GM12878 (cell line): Measurements from ENCODE around the gene JAG2. TPM values are rescaled to one million over a fixed set of nuclear protein-coding genes. Genes with fewer than 3 reads are reported as not detected.

Experiments
- ATAC-seq: fragments of 200-7000 bp; cut with Tn5 transposase; 3 replicates; pipeline ENCODE4 v1.9.1; 2020; ENCODE audit warnings: mild to moderate bottlenecking, moderate library complexity
- BruUV-seq: library from RNA; stranded (reverse); fragments of 400-500 nt; replicated peaks from 2 replicates; lab custom pipeline; 2021; lab: Mats Ljungman, UMichigan
- CTCF ChIA-PET: fragments of 300-600 bp; sonication (Branson Sonifier 250); formaldehyde crosslinking; extraction: SDS; loops from one replicate; lab custom pipeline; 2021; ENCODE audit warnings: inconsistent platforms; lab: Yijun Ruan, JAX
- POLR2A ChIA-PET: fragments of 350-600 bp; formaldehyde crosslinking; extraction: SDS; loops from one replicate; lab custom pipeline; 2021; ENCODE audit warnings: inconsistent platforms; lab: Charles Lee
- RAD21 ChIA-PET: fragments of 300-600 bp; sonication (Branson Sonifier 250); formaldehyde crosslinking; loops from one replicate; lab custom pipeline; 2023; ENCODE audit warnings: antibody characterized with exemption; ENCODE audit not compliant: unreplicated experiment; lab: Charles Lee
- SMC1A ChIA-PET: fragments of 300-600 bp; sonication (Branson Sonifier 250); formaldehyde crosslinking; loops from one replicate; lab custom pipeline; 2023; ENCODE audit not compliant: unreplicated experiment, uncharacterized antibody; lab: Charles Lee
- DNase-seq: peaks from one replicate; pipeline ENCODE4 v3.0.0-alpha.2; 2011; ENCODE audit warnings: low read depth, low spot score
- FAIRE-seq: peaks from 3 replicates; lab custom pipeline; 2011; peaks lifted over from hg19 to GRCh38; lab: Jason Lieb, UNC
- H2AFZ ChIP-seq: 2 replicates; pipeline ENCODE4 v1.6.0; 2011; ENCODE audit warnings: low read depth, low read length, control low read depth; ENCODE audit not compliant: control insufficient read depth
- H3K27ac ChIP-seq: 2 replicates; pipeline ENCODE4 v1.5.1; 2011; ENCODE audit warnings: control low read depth; ENCODE audit not compliant: control insufficient read depth, insufficient read depth
- H3K27me3 ChIP-seq, 2 experiments: replicated peaks in 1 of 2; 2 replicates each; pipeline versions ENCODE4 v1.6.0 to v1.6.1; 2011; ENCODE audit warnings: low read length in 1 of 2; ENCODE audit not compliant: control insufficient read depth in 2 of 2, insufficient read depth in 2 of 2
- H3K36me3 ChIP-seq, 2 experiments: 2 replicates each; pipeline ENCODE4 v1.5.1; 2011; ENCODE audit warnings: low read length in 1 of 2; ENCODE audit not compliant: control insufficient read depth in 2 of 2, insufficient read depth in 2 of 2
- H3K4me1 ChIP-seq: 2 replicates; pipeline ENCODE4 v1.6.1; 2011; ENCODE audit warnings: mild to moderate bottlenecking, low read length, moderate library complexity, mixed read lengths; ENCODE audit not compliant: control insufficient read depth, insufficient read depth
- H3K4me2 ChIP-seq: 2 replicates; pipeline ENCODE4 v1.6.0; 2011; ENCODE audit warnings: control low read depth; ENCODE audit not compliant: control insufficient read depth, insufficient read depth
- H3K4me3 ChIP-seq: fragments of 200-600 bp; sonication (generic); 2 replicates; pipeline ENCODE4 v1.5.1; 2016
- H3K79me2 ChIP-seq: 2 replicates; pipeline ENCODE4 v1.6.0; 2011; ENCODE audit warnings: low read length; ENCODE audit not compliant: control insufficient read depth, insufficient read depth
- H3K9ac ChIP-seq: 2 replicates; pipeline ENCODE4 v1.8.0; 2011; ENCODE audit warnings: low read length, control low read depth, mixed read lengths; ENCODE audit not compliant: control insufficient read depth, insufficient read depth
- H3K9me3 ChIP-seq: replicated peaks from 3 replicates; pipeline ENCODE4 v1.5.1; 2011; ENCODE audit warnings: mild to moderate bottlenecking, low read length; ENCODE audit not compliant: control insufficient read depth, insufficient read depth
- H4K20me1 ChIP-seq: 2 replicates; pipeline ENCODE4 v1.6.0; 2011; ENCODE audit not compliant: control insufficient read depth, insufficient read depth
- BACH1 ChIP-seq: fragments of 450-650 bp; IDR thresholded peaks from 2 replicates; pipeline ENCODE4 v1.6.1; 2017; ENCODE audit warnings: mild to moderate bottlenecking, borderline replicate concordance
- BHLHE40 ChIP-seq, 2 experiments: fragments of 450-650 bp in 1 of 2; IDR thresholded peaks; 2 replicates each; pipeline ENCODE4 v1.6.1; 2011 to 2017; ENCODE audit warnings: low read depth in 2 of 2, borderline replicate concordance in 1 of 2, improper control_type of control experiment in 1 of 2, low read length in 1 of 2, mild to moderate bottlenecking in 1 of 2
- CBX3 ChIP-seq: fragments of 200-600 bp; sonication (generic); IDR thresholded peaks from 2 replicates; pipeline ENCODE4 v1.6.1; 2016; ENCODE audit warnings: low read depth, borderline replicate concordance
- CEBPB ChIP-seq, 2 experiments: fragments of 150-350 bp in 1 of 2; IDR thresholded peaks; 2 replicates each; pipeline ENCODE4 v1.6.1; 2012 to 2014; ENCODE audit warnings: low read depth in 2 of 2, low read length in 2 of 2, borderline replicate concordance in 1 of 2, inconsistent platforms in 1 of 2
- DPF2 ChIP-seq: fragments of 450-650 bp; IDR thresholded peaks from 2 replicates; pipeline ENCODE4 v1.6.1; 2017; ENCODE audit warnings: mild to moderate bottlenecking
- IRF4 ChIP-seq: IDR thresholded peaks from 2 replicates; pipeline ENCODE4 v1.6.1; 2011; ENCODE audit warnings: low read depth, low read length
- JUNB ChIP-seq: IDR thresholded peaks from 2 replicates; pipeline ENCODE4 v1.6.1; 2016; ENCODE audit warnings: antibody characterized with exemption, mild to moderate bottlenecking
- MTA3 ChIP-seq: IDR thresholded peaks from 2 replicates; pipeline ENCODE4 v1.6.1; 2012; ENCODE audit warnings: low read length, inconsistent platforms, borderline replicate concordance
- NR2C1 ChIP-seq: fragments of 450-650 bp; IDR thresholded peaks from 2 replicates; pipeline ENCODE4 v1.6.1; 2017; ENCODE audit warnings: antibody characterized with exemption, mild to moderate bottlenecking, moderate library complexity
- RCOR1 ChIP-seq: conservative IDR thresholded peaks from 2 replicates; pipeline ENCODE4 v1.6.1; 2012; ENCODE audit warnings: low read depth, low read length, improper control_type of control experiment
- RELA ChIP-seq: fragments of 450-650 bp; IDR thresholded peaks from 2 replicates; pipeline ENCODE4 v1.8.0; 2014; ENCODE audit warnings: borderline replicate concordance; ENCODE audit not compliant: partially characterized antibody
- TBL1XR1 ChIP-seq: IDR thresholded peaks from 2 replicates; pipeline ENCODE4 v1.6.1; 2012; ENCODE audit warnings: low read depth, low read length, improper control_type of control experiment
- WGBS: methylation state at CpG from one replicate; pipeline ENCODE4 v1.1.6; 2016; ENCODE audit warnings: low lambda C conversion rate; ENCODE audit not compliant: insufficient replicate concordance, insufficient coverage; ENCODE audit errors: missing lambda C conversion rate; 5-methylcytosine and 5-hydroxymethylcytosine counted together
- in situ Hi-C: fragments of 300-500 bp; cut with MboI; formaldehyde crosslinking; loops from 9 replicates; pipeline ENCODE4 v1.14.3; 2018; ENCODE audit warnings: mixed read lengths
- intact Hi-C: fragments of 100-400 bp; cut with micrococcal nuclease; formaldehyde crosslinking; loops from one replicate; pipeline ENCODE4 v1.14.2; 2022; ENCODE audit not compliant: unreplicated experiment
- polyA plus RNA-seq, 11 experiments: library from polyadenylated mRNA; depleted of rRNA in 4 of 11; unstranded in 6 of 11; stranded (reverse) in 5 of 11; fragments of >200 nt; fragmentation: Nextera tagmentation in 4 of 11; fragmentation: Illumina TruSeq in 1 of 11; extraction: Ambion mirVana in 4 of 11; extraction: Trizol in 1 of 11; gene quantifications; 1 replicate in 1 of 11; 2 replicates in 10 of 11; pipeline versions ENCODE4 v1.2.1 to v1.2.3, GENCODE V29; 2011 to 2016; ENCODE audit warnings: inconsistent platforms in 2 of 11, missing spikeins in 2 of 11, low read depth in 1 of 11
- total RNA-seq, 4 experiments: library from RNA; depleted of rRNA in 3 of 4; stranded (reverse); fragments of >200 nt in 3 of 4; fragmentation: Illumina TruSeq in 1 of 4; extraction: Trizol in 1 of 4; gene quantifications; 2 replicates each; pipeline versions ENCODE4 v1.2.1 to v1.2.3, GENCODE V29; 2013 to 2021
- TF ChIP-seq, protein P1 (sequence below): IDR thresholded peaks from 2 replicates; pipeline ENCODE4 v1.6.1; 2011; ENCODE audit warnings: borderline replicate concordance, low read depth, mild to moderate bottlenecking, moderate library complexity, low read length; ENCODE audit not compliant: insufficient read depth, poor library complexity, severe bottlenecking
- TF ChIP-seq, protein P2 (sequence below): IDR thresholded peaks from 2 replicates; pipeline ENCODE4 v1.6.1; 2011; ENCODE audit warnings: low read depth, low read length, improper control_type of control experiment, borderline replicate concordance

Gene JAG2
- total and polyA plus RNA-seq, 10 of the 15 experiments (the other 5 are each of a cell fraction or from before 2014, with no cell fraction given): 0.04 to 0.14 (median 0.06) TPM; not detected in 5

DNA sequence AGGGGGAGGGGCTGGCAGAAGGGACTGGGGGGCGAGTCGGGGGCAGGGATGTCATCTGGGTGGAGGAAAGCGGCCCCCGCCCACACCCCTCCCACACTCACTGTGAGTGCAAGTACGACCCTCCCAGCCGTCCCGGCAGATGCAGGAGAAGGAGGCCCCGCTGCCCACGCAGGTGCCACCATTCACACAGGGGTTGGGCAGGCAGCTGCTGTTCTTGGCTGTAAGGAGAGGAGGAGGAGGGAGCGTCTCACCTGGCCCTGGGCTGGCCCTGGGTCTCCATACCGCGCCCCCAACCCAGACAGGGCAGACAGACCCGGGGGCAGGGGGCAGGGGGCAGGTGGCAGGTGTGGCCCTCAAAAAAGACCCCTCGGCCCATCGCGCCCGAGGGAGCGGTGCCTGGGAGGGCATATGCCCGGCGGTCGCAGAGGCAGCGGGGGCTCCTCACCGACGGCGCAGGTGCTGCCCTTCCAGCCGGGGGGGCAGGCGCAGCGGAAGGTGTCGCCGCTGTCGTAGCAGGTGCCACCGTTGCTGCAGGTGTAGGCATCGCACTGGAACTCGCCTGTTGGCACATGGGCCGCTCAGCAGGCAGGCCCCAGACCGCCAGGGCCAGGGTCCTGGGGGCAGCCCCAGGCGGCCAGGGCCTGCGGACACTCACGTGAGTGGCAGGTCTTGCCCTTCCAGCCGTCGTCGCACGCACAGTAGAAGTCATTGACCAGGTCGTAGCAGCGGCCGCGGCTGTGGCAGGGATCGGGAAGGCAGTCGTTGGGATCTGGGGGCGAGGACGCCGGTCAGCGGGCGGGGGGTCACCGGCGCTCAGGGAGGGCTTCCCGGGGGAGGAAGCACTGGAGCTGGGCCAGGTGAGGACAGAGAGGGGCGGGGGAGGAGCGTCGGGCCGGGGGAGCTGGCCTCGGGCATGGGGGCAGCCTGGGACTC is 20.6 kb downstream of the JAG2 start:
- ChIA-PET CTCF (no interaction called here), SMC1A (no interaction called here), POLR2A (no interaction called here), RAD21 (no interaction called here)
- Histone ChIP-seq H3K27ac (no peak overlapping the region), H3K4me3 (no peak overlapping the region), H3K9ac (no peak overlapping the region), H3K36me3 (no peaks in the 10 kb centered on the region), H3K9me3 (no peaks in the 10 kb centered on the region), H4K20me1 (no peaks in the 10 kb centered on the region), H3K4me1 (no peaks in the 10 kb centered on the region), H3K27me3 (no peaks in the 10 kb centered on the region), H2AFZ (no peak overlapping the region), H3K4me2 (no peak overlapping the region), H3K79me2 (no peaks in the 10 kb centered on the region)
- no peak for ATAC-seq
- in situ Hi-C loops (no loop called here), intact Hi-C loops (no loop called here)
- FAIRE-seq: no peak
- TF ChIP-seq RCOR1: no peak
- TF ChIP-seq JUNB: no peak
- TF ChIP-seq, protein P1, sequence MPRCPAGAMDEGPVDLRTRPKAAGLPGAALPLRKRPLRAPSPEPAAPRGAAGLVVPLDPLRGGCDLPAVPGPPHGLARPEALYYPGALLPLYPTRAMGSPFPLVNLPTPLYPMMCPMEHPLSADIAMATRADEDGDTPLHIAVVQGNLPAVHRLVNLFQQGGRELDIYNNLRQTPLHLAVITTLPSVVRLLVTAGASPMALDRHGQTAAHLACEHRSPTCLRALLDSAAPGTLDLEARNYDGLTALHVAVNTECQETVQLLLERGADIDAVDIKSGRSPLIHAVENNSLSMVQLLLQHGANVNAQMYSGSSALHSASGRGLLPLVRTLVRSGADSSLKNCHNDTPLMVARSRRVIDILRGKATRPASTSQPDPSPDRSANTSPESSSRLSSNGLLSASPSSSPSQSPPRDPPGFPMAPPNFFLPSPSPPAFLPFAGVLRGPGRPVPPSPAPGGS: no peak
- TF ChIP-seq BACH1: no peak
- TF ChIP-seq RELA: no peak
- TF ChIP-seq, protein P2, sequence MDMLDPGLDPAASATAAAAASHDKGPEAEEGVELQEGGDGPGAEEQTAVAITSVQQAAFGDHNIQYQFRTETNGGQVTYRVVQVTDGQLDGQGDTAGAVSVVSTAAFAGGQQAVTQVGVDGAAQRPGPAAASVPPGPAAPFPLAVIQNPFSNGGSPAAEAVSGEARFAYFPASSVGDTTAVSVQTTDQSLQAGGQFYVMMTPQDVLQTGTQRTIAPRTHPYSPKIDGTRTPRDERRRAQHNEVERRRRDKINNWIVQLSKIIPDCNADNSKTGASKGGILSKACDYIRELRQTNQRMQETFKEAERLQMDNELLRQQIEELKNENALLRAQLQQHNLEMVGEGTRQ: no peak
- TF ChIP-seq NR2C1: no peak
- no peak for TF ChIP-seq CBX3
- no peak for TF ChIP-seq CEBPB (IDR thresholded peaks at IDR 0.05; ENCODE audit: borderline replicate concordance in 1 of 2, low read depth in 2 of 2, low read length in 2 of 2)
- no peak for TF ChIP-seq IRF4
- TF ChIP-seq TBL1XR1: no peak
- no peak for TF ChIP-seq BHLHE40 (IDR thresholded peaks at IDR 0.05; ENCODE audit: borderline replicate concordance in 1 of 2, low read depth in 2 of 2, low read length in 1 of 2)
- no peak for TF ChIP-seq MTA3
- no peak for TF ChIP-seq DPF2
- no TSS peak for BruUV-seq
- DNase-seq: no peak
- 80% methylated on average over 40 of the region's 62 CpGs for WGBS
